GM12875 (cell line): ENCODE measurements around the gene TCP11L1.
"Not testable (repeated sequence)": the region's sequence is repeated elsewhere in the genome, so short reads cannot be mapped to it uniquely, and the experiment has no call there.

Source experiments
- H3K4me3 ChIP-seq: one replicate; pipeline ENCODE4 v1.5.1; 2011; ENCODE audit warnings: low read depth, low read length, control low read depth
- TF ChIP-seq, protein P1 (sequence below): IDR thresholded peaks from 2 replicates; pipeline ENCODE4 v1.5.1; 2011; ENCODE audit warnings: low read depth, mild to moderate bottlenecking, control low read depth, inconsistent platforms, low read length, moderate library complexity, borderline replicate concordance; ENCODE audit not compliant: insufficient read depth

TCP11L1 gene

DNA sequence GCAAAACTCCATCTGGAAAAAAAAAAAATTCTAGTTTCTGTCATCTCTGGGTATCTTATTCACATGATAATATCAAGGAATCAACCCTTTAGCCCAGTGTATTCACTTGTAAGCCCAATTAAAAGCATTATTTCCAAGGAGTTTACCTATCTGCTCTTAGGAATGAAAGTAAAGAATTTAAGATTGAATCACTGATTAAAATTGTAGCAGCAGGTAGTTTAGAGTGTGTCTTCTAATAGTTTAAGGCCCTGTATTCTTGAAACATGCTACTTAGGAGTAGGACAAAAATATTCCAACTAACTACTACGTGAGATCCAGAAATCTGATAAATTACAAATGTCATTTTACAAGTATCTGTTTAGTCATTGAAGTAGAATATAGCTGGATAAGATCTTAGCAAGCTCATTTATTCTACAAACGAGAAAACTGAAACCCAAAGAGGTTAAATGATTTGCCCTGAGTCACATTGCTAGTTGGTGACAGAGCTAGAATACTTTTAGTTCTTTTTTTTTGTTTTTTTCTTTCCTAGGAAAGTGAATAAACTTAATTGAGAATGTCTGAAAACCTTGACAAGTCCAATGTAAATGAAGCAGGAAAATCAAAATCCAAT lies 4.0 kb downstream of the TCP11L1 start:
- H3K4me3 ChIP-seq = no peak overlapping the region
- TF ChIP-seq, protein P1, sequence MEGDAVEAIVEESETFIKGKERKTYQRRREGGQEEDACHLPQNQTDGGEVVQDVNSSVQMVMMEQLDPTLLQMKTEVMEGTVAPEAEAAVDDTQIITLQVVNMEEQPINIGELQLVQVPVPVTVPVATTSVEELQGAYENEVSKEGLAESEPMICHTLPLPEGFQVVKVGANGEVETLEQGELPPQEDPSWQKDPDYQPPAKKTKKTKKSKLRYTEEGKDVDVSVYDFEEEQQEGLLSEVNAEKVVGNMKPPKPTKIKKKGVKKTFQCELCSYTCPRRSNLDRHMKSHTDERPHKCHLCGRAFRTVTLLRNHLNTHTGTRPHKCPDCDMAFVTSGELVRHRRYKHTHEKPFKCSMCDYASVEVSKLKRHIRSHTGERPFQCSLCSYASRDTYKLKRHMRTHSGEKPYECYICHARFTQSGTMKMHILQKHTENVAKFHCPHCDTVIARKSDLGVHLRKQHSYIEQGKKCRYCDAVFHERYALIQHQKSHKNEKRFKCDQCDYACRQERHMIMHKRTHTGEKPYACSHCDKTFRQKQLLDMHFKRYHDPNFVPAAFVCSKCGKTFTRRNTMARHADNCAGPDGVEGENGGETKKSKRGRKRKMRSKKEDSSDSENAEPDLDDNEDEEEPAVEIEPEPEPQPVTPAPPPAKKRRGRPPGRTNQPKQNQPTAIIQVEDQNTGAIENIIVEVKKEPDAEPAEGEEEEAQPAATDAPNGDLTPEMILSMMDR = no peak

- H3K4me3 ChIP-seq = no peak overlapping the region
- TF ChIP-seq, protein P1 = no peak
Measured at GRCh38 chr11:33044285-33044756, 4.9 kb downstream of the TCP11L1 start.

DNA sequence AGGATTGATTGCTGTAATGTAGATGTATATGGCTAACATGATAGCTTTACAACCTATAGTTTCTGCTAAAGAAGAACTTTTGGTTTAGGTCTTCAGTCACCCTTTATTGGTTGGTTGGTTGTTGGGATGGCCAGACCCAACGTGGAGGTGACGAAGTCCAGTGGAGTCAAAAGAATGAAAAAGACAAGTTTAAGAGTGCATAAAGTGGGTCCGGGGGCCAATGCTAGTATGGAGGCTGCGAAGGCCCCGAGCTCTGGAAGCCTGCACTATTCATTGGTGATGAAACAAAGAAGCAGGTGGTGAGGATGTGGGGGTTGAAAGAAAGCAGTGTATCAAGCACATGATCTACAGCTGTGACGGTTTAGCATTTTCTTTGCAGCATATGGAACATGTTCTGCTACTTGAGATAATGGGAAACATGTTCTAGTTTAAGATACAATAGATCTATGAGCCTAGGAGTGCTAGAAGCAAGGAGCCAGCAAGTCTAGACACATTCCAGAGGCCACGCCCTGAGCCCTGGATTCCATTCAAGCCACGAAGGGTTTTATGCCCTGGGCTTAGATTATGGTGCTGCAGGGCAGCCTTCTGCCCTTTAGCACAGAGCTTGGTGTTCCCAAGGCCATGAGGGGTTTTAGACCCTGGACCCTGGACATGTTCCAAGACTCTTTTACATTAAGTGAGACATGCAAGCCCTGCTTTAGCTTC lies 6.3 kb downstream of the TCP11L1 start:
- no peak overlapping the region for H3K4me3 ChIP-seq
- TF ChIP-seq, protein P1 = no peak

DNA sequence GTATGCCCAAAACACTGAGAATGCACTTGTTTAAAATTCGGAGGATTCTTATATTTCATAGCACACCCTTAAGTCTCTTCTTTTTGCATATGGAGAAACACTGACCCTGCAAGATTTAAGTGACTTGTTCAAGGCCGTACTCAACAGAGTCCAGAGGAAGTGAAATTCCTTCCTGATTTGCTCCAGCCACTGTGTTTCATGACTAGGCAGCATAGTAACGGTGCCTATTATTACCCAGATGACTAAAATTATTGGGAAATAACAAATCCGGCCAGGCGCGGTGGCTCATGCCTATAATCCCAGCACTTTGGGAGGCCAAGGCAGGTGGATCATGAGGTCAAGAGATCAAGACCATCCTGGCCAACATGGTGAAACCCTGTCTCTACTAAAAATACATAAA lies 9.3 kb downstream of the TCP11L1 start:
- not testable (repeated sequence) for H3K4me3 ChIP-seq

DNA sequence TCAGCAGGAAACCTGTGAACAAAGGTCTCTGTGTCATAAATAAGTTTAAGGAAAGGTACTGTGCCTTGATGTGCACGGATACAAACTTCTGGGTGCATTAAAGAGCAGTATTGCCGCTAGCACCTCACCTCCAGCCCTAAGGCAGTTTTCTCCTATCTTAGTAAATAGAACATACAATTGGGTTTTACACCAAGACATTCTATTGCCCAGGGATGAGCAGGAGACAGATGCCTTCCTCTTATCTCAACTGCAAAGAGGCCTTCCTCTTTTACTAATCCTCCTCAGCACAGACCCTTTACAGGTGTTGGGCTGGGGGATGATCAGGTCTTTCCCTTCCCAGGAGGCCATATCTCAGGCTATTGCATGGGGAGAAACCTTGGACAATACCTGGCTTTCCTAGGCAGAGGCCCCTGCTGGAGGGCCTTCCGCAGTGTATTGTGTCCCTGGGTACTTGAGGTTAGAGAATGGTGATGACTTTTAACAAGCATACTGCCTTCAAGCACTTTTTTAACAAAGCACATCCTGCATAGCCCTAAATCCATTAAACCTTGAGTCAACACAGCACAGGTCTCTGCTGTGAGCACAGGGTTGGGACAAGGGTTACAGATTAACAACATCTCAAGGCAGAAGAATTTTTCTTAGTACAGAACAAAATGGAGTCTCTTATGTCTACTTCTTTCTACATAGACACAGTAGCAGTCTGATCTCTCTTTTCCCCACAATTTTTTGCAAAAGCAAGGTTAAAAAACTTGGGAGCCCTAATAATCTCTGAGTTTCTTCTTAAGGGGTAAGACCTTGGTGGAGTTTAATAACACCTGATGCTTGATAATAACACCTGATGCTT lies 10.4 kb downstream of the TCP11L1 start:
- not testable (repeated sequence) for H3K4me3 ChIP-seq

- TF ChIP-seq, protein P1 = no peak
- H3K4me3 ChIP-seq = no peak overlapping the region
Measured at GRCh38 chr11:33052231-33052630, 12.9 kb downstream of the TCP11L1 start.

DNA sequence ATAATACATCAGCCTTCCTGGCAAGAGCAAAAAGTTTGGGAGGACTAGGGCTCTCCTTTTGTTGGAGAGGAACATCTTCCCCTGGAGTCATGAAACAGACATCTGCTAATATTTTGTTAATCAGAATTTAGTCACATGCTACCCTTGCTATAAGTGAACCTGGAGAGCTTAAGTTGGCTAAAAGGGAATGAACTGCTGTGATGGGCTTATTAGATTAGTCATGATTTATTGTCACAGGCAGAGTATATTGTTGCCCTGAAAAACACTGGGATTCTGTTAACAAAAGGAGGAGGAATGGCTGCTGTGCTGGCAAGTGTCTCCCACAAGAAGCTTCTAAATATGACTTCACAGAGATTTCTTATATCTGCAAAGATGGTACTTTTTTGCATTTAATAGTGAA lies 16.0 kb downstream of the TCP11L1 start:
- H3K4me3 ChIP-seq = no peak overlapping the region
- TF ChIP-seq, protein P1 = no peak

- H3K4me3 ChIP-seq = no peak overlapping the region
- TF ChIP-seq, protein P1 = no peak
Measured at GRCh38 chr11:33057284-33057683, 17.9 kb downstream of the TCP11L1 start.
